Measurements from ENCODE around the gene TDRD10.

- no peak for TF ChIP-seq HOXA7 (CRISPR knock-in tag; IDR thresholded peaks at IDR 0.05)
- TF ChIP-seq, protein P1, sequence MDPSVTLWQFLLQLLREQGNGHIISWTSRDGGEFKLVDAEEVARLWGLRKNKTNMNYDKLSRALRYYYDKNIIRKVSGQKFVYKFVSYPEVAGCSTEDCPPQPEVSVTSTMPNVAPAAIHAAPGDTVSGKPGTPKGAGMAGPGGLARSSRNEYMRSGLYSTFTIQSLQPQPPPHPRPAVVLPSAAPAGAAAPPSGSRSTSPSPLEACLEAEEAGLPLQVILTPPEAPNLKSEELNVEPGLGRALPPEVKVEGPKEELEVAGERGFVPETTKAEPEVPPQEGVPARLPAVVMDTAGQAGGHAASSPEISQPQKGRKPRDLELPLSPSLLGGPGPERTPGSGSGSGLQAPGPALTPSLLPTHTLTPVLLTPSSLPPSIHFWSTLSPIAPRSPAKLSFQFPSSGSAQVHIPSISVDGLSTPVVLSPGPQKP (IDR thresholded peaks at IDR 0.05; ENCODE audit: low read depth, low read length), result no peak
- TF ChIP-seq MAX (IDR thresholded peaks at IDR 0.05), result no peak
- no peak for TF ChIP-seq CTCF (IDR thresholded peaks at IDR 0.05)
- TF ChIP-seq, protein P2, sequence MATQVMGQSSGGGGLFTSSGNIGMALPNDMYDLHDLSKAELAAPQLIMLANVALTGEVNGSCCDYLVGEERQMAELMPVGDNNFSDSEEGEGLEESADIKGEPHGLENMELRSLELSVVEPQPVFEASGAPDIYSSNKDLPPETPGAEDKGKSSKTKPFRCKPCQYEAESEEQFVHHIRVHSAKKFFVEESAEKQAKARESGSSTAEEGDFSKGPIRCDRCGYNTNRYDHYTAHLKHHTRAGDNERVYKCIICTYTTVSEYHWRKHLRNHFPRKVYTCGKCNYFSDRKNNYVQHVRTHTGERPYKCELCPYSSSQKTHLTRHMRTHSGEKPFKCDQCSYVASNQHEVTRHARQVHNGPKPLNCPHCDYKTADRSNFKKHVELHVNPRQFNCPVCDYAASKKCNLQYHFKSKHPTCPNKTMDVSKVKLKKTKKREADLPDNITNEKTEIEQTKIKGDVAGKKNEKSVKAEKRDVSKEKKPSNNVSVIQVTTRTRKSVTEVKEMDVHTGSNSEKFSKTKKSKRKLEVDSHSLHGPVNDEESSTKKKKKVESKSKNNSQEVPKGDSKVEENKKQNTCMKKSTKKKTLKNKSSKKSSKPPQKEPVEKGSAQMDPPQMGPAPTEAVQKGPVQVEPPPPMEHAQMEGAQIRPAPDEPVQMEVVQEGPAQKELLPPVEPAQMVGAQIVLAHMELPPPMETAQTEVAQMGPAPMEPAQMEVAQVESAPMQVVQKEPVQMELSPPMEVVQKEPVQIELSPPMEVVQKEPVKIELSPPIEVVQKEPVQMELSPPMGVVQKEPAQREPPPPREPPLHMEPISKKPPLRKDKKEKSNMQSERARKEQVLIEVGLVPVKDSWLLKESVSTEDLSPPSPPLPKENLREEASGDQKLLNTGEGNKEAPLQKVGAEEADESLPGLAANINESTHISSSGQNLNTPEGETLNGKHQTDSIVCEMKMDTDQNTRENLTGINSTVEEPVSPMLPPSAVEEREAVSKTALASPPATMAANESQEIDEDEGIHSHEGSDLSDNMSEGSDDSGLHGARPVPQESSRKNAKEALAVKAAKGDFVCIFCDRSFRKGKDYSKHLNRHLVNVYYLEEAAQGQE (IDR thresholded peaks at IDR 0.05), result no peak
- no peak for TF ChIP-seq RCOR1 (IDR thresholded peaks at IDR 0.05; ENCODE audit: low read depth, low read length)
- TF ChIP-seq POLR2A (IDR thresholded peaks at IDR 0.05; ENCODE audit: low read length), result no peak
- no peak for TF ChIP-seq ESRRA (IDR thresholded peaks at IDR 0.05; ENCODE audit: borderline replicate concordance, low read length)
- TF ChIP-seq PBX3 (IDR thresholded peaks at IDR 0.05), result no peak
- no peak for TF ChIP-seq SMC3 (IDR thresholded peaks at IDR 0.05)
- no peak for TF ChIP-seq EP300 (IDR thresholded peaks at IDR 0.05)
- TF ChIP-seq CEBPB (IDR thresholded peaks at IDR 0.05), result no peak
Measured at GRCh38 chr1:154481053-154481452, 21.0 kb upstream of the TDRD10 start.

All from A549 (cell line).